Spleen (tissue), 7 donors: ENCODE data around the gene HES4.

Source experiments
- CTCF ChIP-seq, 11 experiments: fragments of 200-600 bp in 7 of 11; fragments of 450-650 bp in 4 of 11; sonication (generic) in 4 of 11; IDR thresholded peaks in 8 of 11; conservative IDR thresholded peaks in 3 of 11; 1 replicate in 7 of 11; 2 replicates in 4 of 11; pipeline versions ENCODE4 v1.4.0 to v1.8.0; 2016 to 2021; ENCODE audit warnings: antibody characterized with exemption in 11 of 11, inconsistent platforms in 4 of 11, mild to moderate bottlenecking in 1 of 11
- POLR2AphosphoS5 ChIP-seq, 3 donors: sonication (generic); formaldehyde crosslinking; IDR thresholded peaks; one replicate each; pipeline ENCODE4 v1.5.1; 2017; ENCODE audit warnings: antibody characterized with exemption in 3 of 3
- donor health status: DM: no; HTN: no; CAD: no; lungs with moderate emphysema.
- donor health status: DM: no; HTN: no; CAD: no.
- donor health status: DM: no; HTN: no; CAD: no.

- TF ChIP-seq CTCF (IDR thresholded peaks at IDR 0.05 in 8 of 11, conservative IDR thresholded peaks at IDR 0.05 in 3 of 11) (no peak), POLR2AphosphoS5 (IDR thresholded peaks at IDR 0.05) (no peak)
Measured at GRCh38 chr1:978835-979743, 20.8 kb downstream of the HES4 start.
